HG03066 (cell line): ENCODE measurements around the gene TAF11.
"Not testable (repeated sequence)": the region's sequence is repeated elsewhere in the genome, so short reads cannot be mapped to it uniquely, and the experiment has no call there.

ENCODE experiments used
- ATAC-seq: cut with Tn5 transposase; IDR thresholded peaks from one replicate; pipeline ENCODE4 v1.9.1; 2021; ENCODE audit warnings: low read depth; ENCODE audit not compliant: unreplicated experiment

TAF11 gene

GRCh38 chr6:34871853-34872252 is 16.0 kb downstream of the TAF11 start:
- no peak for ATAC-seq

DNA sequence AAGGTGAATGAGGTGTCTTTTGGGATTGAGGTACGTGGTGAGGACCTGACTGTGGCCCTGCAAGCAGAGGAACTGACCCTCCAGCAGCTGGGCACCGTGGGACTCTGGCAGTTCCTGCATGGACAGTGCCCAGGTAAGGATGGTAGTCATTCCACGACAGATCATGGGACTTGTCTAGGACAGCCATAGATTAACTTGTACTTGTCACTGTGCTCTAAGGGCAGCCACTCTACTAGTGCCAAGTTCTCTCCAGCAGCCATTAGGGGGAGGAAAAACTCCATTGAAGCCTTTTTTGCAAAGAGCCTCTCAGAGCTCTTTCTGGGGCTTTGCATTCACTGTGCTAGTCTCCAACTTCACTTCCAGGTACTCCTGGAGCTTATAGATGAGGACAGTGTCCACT is 20.4 kb downstream of the TAF11 start:
- no peak for ATAC-seq

DNA sequence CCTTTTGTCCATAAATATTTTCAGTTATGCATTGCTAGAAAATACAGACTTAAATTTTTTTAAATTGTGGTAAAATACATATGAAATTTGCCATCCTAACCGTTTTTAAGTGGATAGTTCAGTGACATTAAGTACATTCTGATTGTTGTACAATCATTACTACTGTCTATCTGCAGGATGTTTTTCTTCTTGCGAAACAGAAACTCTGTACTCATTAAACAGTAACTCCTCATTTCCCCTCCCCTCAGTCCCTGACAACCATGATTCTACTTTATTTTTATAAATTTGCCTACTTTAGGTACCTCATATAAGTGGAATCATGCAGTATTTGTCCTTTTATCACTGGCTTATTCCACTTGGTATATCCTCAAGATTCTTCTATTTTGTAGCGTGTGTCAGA is 21.3 kb downstream of the TAF11 start:
- no peak for ATAC-seq

- ATAC-seq = no peak
Measured at GRCh38 chr6:34865107-34865506, 22.7 kb downstream of the TAF11 start.

DNA sequence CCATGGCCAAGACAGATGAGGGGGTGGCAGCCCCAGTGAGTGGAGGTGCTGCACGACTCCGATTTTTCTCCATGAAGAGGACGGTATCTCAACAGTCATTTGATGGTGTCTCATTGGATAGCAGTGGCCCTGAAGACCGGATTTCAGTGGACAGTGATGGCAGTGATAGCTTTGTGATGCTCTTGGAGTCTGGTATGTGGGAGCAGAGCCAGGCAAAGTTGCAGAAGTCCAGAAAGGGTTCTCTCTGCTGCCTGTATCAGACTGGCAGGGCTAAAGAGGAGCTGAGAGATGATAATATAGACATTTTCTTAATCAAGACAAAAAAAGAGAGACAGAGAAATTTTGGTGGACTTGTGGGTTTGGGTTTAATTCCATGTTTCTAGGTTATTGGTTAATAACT is 23.8 kb downstream of the TAF11 start:
- no peak for ATAC-seq

- no peak for ATAC-seq
Measured at GRCh38 chr6:34860776-34861175, 27.1 kb downstream of the TAF11 start.

DNA sequence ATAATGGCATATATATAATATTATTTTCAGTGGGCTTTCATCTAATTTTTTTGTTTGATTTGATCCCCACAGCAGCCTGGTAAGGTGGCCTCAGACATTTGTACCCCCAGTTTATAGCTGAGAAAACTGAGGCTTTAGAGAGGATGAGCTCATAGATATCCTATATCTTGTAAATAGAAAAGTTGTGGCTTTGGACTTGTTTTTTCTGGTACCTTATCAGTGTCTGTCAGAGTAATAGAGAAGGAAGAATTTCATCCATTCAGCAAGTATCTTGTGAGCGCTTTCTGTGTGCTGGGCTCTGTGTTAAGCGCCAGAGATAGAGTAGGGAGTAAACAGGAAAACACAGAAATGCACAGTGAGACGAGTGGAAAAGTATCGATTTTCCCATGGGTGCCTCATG is 27.9 kb downstream of the TAF11 start:
- no peak for ATAC-seq

- ATAC-seq = no peak
Measured at GRCh38 chr6:34858681-34859080, 29.2 kb downstream of the TAF11 start.

DNA sequence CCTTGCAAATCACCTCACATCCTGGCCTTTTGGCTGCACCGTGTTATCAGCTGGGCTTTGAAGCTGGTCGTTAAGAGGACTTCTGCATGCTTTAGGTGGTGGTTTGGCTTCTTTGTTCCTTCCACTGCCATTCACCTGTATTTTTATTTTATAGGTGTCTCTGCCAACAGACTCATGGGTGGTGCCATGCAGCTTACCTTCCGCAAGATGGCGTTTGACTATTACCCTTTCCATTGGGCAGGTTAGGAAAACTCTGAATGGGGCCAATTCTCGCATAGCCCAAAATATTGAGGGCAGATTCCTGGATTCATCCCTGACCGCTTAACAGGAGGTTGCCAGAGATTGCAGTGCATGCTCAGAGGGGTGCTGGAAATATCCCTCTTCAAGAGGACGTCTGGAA is 32.4 kb downstream of the TAF11 start:
- no peak for ATAC-seq

DNA sequence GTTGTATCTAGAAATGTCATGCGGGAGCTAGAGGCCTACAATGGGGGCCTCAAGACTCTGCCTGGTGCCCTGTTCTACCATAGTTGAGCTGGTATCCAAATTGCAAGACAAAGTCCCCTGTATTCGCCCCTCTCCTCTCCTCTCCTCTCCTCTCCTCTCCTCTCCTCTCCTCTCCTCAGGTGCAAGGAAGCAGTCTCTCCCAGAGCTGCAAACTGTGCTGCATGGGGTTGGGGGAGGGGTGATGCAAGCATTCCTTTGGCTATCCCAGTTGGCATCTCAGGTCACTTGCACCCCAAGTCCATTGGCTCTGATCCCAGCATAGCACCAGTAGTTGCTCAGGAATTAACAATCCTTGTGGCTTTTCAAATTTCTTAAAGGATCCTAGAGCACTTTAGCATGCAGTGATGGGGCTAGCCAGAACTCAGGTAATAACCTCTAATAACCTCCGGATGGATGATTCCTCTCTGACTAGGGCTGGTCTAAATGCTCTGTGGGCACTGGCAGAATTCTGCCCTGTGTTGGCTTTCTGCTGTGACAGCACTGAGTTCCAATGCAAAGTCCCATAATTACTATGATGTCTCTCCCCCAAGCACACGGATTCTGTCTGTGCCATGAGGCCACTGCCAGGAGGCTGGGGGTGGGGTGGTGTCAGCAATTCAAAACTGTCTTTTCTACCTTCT is 35.3 kb downstream of the TAF11 start:
- no peak for ATAC-seq

- no peak for ATAC-seq
Measured at GRCh38 chr6:34851361-34851760, 36.5 kb downstream of the TAF11 start.

DNA sequence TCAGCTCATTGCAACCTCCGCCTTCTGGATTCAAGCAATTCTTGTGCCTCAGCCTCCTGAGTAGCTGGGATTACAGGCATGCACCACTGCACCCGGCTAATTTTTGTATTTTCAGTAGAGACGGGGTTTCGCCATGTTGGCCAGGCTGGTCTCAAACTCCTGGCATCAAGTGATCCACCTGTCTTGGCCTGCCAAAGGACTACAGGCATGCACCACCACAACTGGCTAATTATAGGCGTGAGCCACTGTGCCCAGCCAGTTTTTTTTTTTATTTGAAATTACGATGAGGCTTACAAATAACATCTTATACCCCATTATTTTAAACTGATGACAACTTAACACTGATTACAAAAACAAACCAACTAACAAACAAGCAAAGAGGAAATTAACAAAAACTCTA is 38.8 kb downstream of the TAF11 start:
- not testable (repeated sequence) for ATAC-seq

DNA sequence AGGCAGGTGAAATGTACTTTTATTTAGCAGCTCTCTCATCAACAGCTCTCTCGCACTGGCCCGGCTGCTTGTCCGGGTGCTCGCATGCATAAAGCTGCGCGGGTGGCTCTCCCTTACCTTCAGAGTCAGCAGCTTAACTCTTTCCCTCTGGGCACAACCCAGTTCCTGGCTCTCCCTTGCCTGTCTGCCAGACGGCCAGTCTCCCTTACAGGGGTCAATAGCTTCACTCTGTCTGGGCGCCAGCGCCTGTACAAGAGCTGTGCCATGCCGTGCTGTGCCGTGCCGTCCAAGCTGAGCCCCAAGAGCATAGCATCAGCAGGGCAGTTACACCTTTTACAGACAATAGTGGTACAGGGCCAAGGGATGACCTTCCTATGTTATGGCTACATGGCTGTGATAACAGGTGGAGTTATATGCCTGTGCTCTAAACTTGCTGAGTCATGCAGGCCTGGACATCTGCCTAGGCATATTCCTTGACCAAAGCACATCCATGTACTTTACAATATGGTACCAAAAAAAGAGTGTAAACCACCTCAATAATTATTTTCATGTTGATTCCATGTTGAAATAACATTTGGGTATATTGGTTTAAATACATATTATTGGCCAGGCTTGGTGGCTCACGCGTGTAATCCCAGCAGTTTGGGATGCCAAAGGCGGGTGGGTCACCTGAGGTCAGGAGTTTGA is 48.0 kb downstream of the TAF11 start:
- ATAC-seq = no peak

- no peak for ATAC-seq
Measured at GRCh38 chr6:34837528-34837927, 50.3 kb downstream of the TAF11 start.

DNA sequence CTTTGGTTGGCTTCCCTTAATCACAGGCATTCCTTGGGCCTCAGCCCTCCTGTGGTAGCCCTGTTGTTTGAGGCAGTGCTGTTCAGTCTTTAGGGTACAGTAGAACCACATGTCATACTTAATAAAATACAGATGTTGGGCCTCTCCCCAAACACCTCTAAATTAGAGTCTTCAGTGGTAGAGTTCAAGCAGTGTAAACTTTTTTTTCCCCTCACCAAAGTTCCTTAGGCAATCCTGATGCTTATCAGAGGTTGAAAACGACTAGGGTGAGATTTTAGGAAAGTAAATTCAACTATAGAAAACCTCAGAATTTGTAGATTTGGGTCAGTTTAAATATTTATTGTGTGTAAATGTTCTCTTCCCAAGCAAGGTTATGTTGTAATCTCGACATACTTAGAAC is 51.4 kb downstream of the TAF11 start:
- ATAC-seq = no peak

DNA sequence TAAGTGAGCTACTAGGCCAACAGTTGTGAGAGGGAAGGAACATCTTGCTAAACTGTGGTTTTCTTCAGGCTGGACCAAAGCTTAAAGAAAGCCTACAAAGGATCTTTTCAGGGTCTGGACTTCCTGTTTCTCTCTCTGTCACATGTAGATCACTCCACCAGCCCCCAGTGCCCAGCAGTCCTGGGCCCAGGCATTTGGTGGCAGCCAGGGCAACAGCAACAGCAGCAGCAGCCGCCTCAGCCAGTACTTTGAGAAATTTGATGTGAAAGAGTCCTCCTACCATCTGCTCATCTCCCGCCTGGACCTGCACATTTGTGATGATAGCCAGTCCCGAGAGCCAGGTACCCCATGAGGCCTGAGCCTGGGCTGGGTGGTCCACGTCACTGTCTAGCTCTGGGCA is 51.8 kb downstream of the TAF11 start:
- no peak for ATAC-seq

DNA sequence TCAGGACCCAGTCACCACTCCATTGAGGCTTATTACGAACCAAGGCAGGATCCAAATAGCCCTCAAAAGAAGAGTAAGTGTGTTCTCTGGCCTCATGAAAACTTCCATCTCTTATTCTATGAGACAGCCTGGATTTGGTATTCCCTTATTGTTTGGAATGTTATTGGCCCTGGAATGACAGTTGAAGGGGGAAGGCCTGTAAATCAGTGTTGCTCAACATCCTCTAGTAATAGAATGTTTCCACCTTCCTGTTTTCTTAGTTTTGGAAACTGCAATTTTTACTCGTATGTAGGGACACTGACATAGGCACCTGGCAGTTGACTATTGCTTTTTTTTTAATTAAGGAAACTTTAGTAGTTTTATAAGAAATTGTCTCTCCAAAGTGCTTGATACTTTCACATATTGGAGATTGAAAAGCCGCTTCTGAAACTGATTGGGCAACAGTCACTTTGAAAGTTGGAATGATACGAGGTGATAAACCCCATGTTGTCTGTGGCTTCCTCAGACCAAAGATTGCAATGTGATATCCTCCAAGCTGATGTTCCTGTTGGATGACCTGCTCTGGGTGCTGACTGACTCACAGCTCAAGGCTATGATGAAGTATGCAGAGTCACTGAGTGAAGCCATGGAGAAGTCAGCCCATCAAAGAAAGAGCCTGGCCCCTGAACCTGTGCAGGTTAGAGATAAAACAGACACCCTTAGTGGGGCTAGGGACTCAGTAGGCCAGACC is 52.9 kb downstream of the TAF11 start:
- ATAC-seq = no peak

GRCh38 chr6:34832942-34833341 is 54.9 kb downstream of the TAF11 start:
- ATAC-seq = no peak

DNA sequence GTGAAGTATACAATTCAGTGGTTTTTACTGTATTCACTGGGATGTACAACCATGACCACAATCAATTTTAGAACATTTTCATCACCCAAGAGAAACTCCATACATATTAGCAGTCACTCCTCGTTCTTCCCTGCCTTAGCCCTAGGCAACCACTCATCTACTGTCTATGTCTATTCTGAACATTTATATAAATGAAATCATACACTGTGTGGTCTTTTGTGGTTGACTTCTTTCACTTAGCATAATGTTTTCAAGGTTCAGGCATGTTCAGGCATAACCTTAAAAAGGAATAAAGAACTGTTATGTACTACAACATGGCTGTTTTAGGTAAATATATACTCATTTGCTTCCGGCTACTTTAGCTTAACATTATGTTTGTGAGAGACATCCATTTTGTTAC is 58.7 kb downstream of the TAF11 start:
- no peak for ATAC-seq
